HG02588 (cell line): ENCODE results near the gene TYW1B.
"Not testable (repeated sequence)": the region's sequence is repeated elsewhere in the genome, so short reads cannot be mapped to it uniquely, and the experiment has no call there.

Experiments used
- ATAC-seq: cut with Tn5 transposase; IDR thresholded peaks from one replicate; pipeline ENCODE4 v1.9.1; 2021; ENCODE audit warnings: mild to moderate bottlenecking, moderate library complexity; ENCODE audit not compliant: unreplicated experiment

Gene TYW1B

GRCh38 chr7:72816370-72817157 is 11.4 kb downstream of the TYW1B start:
- ATAC-seq: not testable (repeated sequence)

GRCh38 chr7:72810437-72810836 is 17.6 kb downstream of the TYW1B start:
- not testable (repeated sequence) for ATAC-seq

DNA sequence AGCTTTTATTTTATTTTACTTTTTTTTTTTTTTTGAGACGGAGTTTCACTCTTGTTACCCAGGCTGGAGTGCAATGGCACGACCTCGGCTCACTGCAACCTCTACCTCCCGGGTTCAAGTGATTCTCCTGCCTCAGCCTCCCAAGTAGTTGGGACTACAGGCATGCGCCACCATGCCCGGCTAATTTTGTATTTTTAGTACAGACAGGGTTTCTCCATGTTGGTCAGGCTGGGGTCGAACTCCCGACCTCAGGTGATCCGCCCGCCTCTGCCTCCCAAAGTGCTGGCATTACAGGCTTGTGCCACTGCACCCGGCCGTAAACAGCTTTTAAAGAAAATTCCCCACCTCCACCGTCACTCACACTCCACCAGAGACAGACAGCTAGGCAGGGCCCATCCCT is 19.5 kb downstream of the TYW1B start:
- not testable (repeated sequence) for ATAC-seq

- not testable (repeated sequence) for ATAC-seq
These were observed 21.1 kb downstream of the TYW1B start for GRCh38 chr7:72806851-72807250.

DNA sequence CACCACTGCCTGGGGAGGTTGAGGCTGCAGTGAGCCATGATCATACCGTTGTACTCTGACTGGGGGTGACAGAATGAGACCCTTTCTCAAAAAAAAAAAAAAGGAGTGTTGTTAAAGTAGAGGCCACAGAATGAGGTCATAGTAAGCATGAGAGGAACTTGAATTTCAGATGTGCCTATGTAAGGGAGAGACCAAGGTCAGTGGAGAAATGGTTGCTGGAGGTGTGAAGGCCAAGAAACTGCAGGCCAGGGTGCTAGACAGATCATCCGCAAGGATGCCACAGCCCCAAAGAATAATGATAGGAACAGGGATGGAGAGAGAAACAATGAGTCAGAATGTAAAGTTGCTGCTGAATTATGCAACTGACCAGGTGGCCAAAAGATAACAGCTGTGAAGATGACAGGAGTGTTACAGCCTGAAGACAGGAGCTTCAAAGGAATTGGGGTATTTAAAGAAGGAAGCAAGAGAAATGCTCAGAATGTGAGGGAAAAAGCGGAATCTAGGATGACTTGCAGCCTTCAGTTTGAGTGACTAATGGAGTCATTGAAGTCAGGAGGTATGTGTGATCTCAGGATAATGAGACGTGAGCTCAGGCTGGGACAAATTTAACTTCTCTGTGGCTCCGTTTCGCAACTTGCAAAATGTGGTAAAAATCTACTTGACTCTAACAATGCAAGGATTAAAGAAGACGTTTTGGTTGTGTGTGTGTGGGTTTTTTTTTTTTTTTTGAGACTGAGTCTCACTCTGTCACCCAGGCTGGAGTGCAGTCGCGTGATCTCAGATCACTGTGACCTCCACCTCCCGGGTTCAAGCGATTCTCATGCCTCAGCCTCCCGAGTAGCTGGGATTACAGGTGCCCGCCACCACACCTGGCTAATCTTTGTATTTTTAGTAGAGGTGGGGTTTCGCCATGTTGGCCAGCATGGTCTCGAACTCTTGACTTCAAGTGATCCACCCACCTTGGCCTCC is 22.2 kb downstream of the TYW1B start:
- no peak for ATAC-seq

GRCh38 chr7:72803778-72804177 is 24.2 kb downstream of the TYW1B start:
- ATAC-seq: not testable (repeated sequence)

DNA sequence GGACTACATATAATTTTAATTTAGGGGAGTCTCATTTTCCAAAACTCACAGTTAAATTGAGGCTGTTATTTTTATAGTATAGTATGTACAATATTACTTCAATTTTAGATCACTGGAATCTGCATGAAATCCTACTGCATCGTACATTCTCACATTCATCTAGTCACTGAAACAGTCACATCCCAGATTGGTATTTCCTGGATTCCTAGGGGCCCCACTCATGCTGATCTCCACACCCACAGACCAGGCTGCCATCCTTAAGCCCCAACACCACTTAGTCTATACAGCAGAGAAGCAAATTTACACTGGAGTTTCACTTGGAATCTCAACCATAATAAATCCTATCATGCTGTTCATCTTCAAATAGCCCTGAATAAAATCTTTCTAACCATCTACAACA is 26.4 kb downstream of the TYW1B start:
- ATAC-seq: not testable (repeated sequence)

DNA sequence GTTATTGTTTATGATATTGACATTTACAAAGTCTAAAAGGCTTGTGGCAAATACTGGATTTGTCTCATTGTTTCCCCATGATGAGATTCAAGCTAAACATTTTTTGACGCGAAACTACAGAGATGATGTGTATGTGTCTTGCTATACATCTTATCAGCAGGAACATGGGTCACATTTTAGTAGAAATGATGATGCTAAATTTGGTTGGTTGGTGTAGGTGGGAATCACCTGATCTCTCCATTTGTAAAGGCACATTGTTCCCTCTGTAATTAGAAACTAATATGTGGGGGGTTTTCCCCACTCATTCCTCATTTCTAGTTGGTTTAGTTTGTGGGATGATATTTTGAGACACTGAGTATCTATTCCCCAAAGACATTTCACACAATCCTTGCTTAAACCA is 32.6 kb downstream of the TYW1B start:
- ATAC-seq: not testable (repeated sequence)

- no peak for ATAC-seq
These were observed 34.2 kb downstream of the TYW1B start for GRCh38 chr7:72793791-72794190.

GRCh38 chr7:72790698-72791060 is 37.3 kb downstream of the TYW1B start:
- not testable (repeated sequence) for ATAC-seq

DNA sequence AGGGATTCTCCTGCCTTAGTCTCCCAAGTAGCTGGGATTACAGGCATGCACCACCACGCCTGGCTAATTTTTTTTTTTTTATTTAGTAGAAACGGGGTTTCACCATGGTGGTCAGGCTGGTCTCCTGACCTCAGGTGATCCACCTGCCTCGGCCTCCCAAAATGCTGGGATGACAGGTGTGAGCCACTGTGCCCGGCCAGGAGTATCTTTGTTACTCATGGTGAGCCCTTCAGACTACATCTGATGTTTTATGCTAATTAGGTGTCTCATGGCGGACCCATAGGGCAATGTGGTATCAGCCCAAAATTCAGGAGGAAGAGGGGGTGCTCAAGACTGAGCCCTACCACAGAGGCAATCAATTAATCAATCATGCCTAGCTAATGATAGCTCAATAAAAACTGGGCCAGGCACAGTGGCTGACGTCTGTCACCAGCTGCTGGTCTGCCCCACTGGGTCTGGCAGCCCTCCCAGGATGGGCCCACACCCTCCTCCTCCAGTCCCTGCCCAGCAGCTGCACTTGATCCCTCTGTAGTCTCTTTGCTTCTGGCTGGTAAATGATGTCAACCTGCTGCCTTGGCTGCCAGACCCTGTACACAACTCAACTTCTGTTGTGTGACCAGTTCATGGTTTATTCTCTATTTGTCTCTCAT is 37.8 kb downstream of the TYW1B start:
- ATAC-seq: not testable (repeated sequence)

DNA sequence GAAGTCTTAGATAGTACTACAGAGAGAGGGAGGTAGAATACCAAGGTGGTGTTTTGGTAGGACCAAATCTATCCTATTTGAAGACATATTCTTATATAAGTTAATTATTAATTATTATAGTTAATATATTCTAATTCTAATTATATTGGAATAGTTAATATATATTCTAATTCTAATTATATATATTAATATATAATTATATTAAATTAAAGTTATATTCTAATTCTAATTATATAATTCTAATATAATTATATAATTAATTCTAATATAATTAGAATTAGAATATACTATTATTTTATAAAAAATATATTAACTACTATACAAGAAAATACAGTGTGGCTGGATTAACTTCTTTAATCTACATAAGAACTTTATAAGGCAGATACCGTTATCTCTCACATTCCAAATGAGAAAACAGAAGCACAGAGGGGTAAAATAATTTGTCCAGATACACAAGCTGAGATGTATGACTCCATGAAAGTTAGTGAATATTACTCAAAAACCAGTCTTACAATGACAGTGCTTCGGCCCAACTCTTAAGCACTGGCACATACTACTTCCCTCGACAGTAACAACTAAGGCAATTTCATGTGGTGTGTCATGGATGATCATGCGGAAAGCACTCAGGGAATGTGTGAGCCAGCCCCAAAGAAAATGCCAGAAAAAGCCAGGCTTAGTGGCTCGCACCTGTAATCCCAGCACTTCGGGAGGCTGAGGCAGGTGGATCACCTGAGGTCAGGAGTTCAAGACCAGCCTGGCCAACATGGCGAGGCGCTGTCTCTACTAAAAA is 42.6 kb downstream of the TYW1B start:
- ATAC-seq: no peak

- ATAC-seq: not testable (repeated sequence)
These were observed 44.2 kb downstream of the TYW1B start for GRCh38 chr7:72783601-72784370.

DNA sequence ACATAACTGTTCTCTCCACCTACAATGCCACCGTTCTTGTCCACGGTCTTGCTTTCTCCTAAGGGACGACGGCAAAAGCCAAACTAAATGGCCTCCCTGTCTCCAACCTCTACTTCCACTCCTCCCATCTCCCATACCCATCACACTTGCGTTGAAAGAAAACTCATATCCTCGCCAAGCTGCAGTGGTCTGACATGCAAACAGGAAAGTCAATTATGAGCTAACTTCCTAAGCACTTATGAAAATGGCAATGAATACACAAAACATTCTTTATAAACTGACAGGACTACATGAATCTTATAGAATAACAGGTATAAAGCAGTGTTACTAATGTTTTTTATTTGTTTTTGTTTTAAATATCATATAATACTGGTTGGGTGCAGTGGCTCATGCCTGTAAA is 46.4 kb downstream of the TYW1B start:
- no peak for ATAC-seq

DNA sequence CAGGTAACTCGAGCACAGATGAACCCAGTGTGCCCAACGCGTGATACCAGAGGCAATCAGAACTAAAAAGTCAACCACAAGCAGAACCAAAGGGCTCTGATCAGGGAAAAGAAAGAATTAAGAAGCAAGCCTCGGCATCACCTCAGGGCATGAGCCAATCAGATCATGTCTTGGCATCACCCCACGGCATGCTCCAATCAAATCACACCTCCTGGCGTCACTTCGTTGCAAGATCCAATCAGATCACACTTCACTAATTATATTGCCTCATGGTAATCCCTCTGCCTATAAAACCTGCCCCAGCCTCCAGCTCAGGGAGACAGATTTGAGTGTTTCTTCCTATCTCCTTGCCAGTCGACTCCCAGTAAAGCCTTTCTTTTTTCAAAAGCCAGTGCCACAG is 46.8 kb downstream of the TYW1B start:
- ATAC-seq: no peak

DNA sequence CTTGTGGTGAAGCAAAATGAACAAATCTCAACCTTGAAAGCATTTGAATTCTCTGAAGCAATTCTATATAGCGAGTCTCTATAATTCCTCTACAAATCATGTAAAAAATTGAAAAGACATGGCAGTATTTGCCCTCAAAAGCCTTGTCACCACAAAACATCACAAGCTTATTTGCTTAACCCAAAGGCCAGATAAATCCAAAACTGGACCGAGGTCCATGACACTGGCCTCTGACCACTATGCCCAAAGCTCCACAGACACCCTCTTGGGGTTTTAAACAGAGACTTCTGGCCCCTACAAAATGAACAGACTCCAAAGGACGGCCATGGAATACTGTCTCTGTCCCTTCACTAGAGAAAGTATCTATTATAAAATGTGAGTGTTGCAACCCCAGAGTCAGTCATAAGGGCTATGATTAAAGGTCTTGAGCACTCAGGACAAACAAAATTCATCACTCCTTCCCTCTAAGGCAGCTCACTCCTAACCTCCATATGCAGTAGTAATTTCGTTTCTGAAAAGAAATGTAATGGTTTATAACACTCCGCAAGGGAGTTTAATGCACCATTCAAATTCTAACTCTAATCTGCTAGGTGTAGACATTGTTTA is 47.6 kb downstream of the TYW1B start:
- ATAC-seq: not testable (repeated sequence)

- not testable (repeated sequence) for ATAC-seq
These were observed 50.8 kb downstream of the TYW1B start for GRCh38 chr7:72777167-72777566.

DNA sequence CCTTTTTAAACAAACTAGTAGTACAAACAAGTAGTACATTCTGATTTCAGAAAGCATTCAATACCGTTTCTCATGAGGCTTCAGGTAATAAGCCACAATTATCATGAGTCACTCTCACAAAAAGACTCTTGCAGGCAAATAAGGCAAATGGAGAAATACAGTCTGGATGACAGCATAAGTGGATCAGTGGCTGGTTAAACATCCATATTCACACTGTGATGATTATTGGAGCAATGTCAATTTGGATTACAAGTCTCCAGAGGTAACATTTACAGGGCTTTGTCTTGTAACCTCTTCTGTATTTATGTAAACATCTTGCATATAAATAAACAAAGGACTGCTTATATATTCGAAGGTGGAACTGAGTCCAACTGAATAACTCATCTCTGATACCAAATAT is 55.4 kb downstream of the TYW1B start:
- not testable (repeated sequence) for ATAC-seq

GRCh38 chr7:72766994-72767393 is 61.0 kb downstream of the TYW1B start:
- not testable (repeated sequence) for ATAC-seq
